GM12865 (cell line): ENCODE measurements around the gene UVSSA.

ENCODE experiments used
- DNase-seq: peaks from one replicate; pipeline ENCODE4 v3.0.0; 2010; ENCODE audit warnings: low read depth
- H3K4me3 ChIP-seq: 2 replicates; pipeline ENCODE4 v1.5.1; 2011; ENCODE audit warnings: mild to moderate bottlenecking, low read depth, low read length, control low read depth
- TF ChIP-seq, protein P1 (sequence below): IDR thresholded peaks from 2 replicates; pipeline ENCODE4 v1.5.1; 2011; ENCODE audit warnings: low read length, control low read depth, low read depth, inconsistent platforms; ENCODE audit not compliant: insufficient read depth; ENCODE audit errors: missing control alignments

UVSSA gene

DNA sequence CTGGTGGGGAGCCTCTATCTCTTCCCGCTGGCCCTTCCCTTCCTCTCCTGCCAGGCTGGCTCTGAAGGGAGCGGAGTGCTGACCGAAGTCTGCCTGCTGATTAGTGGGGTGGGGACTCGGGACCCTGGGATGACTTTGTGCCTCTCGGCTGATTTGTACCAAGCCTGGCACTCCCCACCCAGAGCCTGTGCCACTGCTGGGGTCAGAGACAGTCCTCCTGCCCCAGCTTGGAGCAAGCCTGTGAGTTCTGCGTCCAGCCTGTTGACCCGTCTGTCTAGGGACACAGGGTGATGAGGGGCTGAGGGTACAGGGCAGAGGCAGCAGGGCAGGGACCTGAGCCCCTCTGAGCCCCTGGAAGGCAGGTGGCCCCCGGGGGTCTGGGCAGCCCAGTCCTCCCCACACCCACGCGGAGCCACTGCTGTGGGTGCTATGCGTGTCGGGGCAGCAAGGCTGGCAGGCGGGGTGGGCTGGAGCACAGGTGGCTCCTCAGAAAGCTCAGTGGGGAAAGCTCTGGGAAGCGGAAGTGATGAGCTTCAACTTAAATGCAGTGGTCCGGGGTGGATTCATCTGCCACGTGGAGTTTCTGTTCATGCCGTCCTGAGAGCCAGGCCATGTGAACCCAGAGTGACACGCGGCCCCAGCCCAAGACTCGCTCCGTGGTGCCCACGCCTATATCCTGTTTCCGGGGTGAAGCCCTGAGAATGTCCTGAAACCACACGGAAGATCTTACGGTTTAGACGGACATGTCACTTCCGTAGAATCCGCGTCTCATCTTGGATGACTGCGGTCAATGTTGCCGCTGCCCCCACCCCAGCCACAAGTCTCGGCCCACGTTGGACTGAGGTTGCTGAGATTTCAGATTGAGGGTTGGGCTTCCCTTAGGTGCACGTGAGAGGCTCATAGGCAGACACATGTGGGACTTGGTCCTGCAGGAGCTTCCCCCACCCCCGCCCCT, 21.1 kb upstream of the UVSSA start:
- no peak overlapping the region for H3K4me3 ChIP-seq
- DNase-seq, result no peak
- TF ChIP-seq, protein P1, sequence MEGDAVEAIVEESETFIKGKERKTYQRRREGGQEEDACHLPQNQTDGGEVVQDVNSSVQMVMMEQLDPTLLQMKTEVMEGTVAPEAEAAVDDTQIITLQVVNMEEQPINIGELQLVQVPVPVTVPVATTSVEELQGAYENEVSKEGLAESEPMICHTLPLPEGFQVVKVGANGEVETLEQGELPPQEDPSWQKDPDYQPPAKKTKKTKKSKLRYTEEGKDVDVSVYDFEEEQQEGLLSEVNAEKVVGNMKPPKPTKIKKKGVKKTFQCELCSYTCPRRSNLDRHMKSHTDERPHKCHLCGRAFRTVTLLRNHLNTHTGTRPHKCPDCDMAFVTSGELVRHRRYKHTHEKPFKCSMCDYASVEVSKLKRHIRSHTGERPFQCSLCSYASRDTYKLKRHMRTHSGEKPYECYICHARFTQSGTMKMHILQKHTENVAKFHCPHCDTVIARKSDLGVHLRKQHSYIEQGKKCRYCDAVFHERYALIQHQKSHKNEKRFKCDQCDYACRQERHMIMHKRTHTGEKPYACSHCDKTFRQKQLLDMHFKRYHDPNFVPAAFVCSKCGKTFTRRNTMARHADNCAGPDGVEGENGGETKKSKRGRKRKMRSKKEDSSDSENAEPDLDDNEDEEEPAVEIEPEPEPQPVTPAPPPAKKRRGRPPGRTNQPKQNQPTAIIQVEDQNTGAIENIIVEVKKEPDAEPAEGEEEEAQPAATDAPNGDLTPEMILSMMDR, result no peak

- TF ChIP-seq, protein P1, result no peak
Observed at GRCh38 chr4:1326751-1327525, 20.1 kb upstream of the UVSSA start.

GRCh38 chr4:1327526-1328266, 19.3 kb upstream of the UVSSA start:
- no peak overlapping the region for H3K4me3 ChIP-seq
- DNase-seq, result no peak
- TF ChIP-seq, protein P1, result no peak

More at GRCh38 chr4:1326751-1327525, 20.1 kb upstream of the UVSSA start:
- H3K4me3 ChIP-seq, result no peak overlapping the region
- DNase-seq, result no peak

DNA sequence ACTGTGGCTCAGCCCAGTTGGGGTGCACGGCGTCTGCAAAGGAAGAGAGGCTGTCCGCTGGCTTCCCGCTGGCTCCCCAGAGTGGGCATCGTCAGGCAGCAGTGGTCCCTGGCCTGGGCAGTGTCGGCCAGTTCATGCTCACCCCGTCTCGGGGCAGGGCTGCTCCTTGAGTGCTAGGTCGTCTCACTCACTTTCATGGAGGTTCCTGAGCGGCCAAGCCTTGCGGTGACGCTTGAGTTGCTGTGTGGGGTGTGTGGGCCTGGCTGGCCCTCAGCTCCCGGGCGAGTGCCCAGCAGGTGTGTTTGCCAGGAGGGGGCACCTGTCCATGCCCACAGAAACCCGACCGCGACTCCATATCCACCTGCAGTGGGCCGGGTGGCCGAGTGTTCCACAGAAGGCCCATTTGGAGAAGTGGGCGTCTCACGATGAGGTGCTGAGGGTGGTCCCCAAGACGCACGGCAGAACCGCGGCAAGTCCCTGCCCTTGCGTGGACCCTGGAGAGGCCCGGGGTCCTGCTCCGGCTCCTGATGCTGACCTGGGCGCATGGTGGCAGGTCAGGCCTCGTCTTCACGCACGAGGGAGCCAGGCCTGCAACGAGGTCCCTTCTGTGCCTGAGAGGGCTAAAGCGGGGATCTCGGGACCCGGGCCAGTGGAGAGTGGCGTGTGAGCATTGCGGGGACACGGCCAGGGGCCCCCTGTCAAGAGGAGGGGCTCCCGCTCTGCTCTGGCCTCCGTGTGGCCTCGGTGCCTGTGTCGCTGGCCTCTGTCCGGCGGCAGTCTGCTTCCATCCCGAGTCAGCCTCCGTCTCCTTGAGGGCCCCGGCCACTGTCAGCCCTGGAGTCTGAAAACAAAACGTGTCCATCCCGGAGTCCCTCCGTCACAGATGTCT, 18.5 kb upstream of the UVSSA start:
- TF ChIP-seq, protein P1, result no peak
- no peak overlapping the region for H3K4me3 ChIP-seq
- DNase-seq, result no peak

DNA sequence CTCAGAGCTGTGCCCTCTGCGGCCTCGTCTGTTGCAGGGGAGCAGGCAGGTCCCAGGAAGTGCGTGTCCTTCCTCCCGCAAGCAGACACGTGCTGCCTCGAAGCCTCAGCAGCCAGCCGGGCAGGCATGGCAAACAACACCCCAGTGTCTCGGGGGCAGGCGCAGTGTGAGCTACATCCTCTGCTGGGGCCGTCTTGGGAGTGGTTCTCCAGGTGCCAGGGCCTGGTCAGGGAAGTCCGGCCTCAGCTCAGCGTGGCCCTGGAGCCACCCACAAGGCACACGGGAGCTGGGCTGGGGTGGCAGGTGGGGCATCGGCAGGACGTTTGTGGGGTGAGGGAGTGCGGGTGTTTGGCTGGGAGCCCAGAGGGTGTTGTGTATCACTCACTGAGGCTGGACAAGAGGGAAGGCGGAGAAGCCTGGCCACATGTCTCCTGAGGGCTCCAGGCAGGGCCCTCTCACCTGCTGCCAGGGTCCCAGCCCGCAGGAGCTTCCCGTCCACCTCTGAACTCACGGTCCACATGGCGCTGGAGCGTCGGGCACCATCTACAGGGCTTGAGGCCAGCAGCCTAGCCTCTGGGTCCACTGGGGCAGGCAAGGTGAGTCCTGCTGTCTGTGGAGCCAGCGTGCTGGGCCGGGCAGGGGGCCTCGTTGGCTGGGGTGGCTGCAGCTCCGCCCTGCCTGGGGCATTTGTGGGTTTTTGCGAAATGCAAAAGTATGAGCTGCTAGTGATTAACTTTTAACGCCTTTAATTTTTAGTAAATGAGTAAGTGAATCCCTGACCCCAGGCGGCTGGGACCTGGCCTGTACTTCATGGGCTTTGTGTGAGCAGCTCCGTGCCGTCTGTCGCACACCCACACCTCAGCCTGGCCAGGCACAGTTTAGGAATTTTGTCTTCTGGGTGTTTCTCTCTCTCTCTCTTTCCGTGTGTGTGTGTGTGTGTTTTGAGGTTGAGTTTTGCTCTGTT, 17.3 kb upstream of the UVSSA start:
- H3K4me3 ChIP-seq, result no peak overlapping the region
- DNase-seq, result no peak
- TF ChIP-seq, protein P1, result no peak
